Measurements from ENCODE around the gene ARHGAP20. TPM values are rescaled to one million over a fixed set of nuclear protein-coding genes. Genes with fewer than 3 reads are reported as not detected.
A peak's percentile ranks its signal among the peaks of the same experiment; 100 is the strongest.

ARHGAP20 gene
- total RNA-seq, 3 donors from 2014 or later, result 1.6 to 3.9 (median 2.8) TPM

- Histone ChIP-seq H3K4me1 (ENCODE audit: low read depth) (no peaks in the 10 kb centered on the region), H3K4me3 (no peak overlapping the region), H3K36me3 (ENCODE audit: low read depth) (no peaks in the 10 kb centered on the region), H3K9me3 (no peaks in the 10 kb centered on the region)
- intact Hi-C loops (cut with DNase I, micrococcal nuclease), result no loop called here
- TF ChIP-seq CTCF (IDR thresholded peaks at IDR 0.05), result no peak
- peak in 1 of 3 donors; percentile 36 for DNase-seq
- ATAC-seq, result no peak
These were observed 183.2 kb downstream of the ARHGAP20 start for GRCh38 chr11:110529043-110529442.

GRCh38 chr11:110527146-110527545, 185.1 kb downstream of the ARHGAP20 start:
- Histone ChIP-seq H3K36me3 (ENCODE audit: low read depth) (no peaks in the 10 kb centered on the region), H3K4me3 (no peak overlapping the region), H3K9me3 (no peaks in the 10 kb centered on the region), H3K4me1 (ENCODE audit: low read depth) (no peaks in the 10 kb centered on the region)
- TF ChIP-seq CTCF (IDR thresholded peaks at IDR 0.05), result no peak
- DNase-seq (no peak), ATAC-seq (no peak)
- intact Hi-C loops (cut with DNase I, micrococcal nuclease), result no loop called here

All from mucosa of descending colon (tissue), 3 donors.